ENCODE data around the gene POU2F2. TPM values are rescaled to one million over a fixed set of nuclear protein-coding genes. Genes with fewer than 3 reads are reported as not detected.

The POU2F2 gene
- total and polyA plus RNA-seq, 9 of the 15 experiments (the other 6 are each of a cell fraction or from before 2014, with no cell fraction given) = 0.03 to 0.68 (median 0.14) TPM

DNA sequence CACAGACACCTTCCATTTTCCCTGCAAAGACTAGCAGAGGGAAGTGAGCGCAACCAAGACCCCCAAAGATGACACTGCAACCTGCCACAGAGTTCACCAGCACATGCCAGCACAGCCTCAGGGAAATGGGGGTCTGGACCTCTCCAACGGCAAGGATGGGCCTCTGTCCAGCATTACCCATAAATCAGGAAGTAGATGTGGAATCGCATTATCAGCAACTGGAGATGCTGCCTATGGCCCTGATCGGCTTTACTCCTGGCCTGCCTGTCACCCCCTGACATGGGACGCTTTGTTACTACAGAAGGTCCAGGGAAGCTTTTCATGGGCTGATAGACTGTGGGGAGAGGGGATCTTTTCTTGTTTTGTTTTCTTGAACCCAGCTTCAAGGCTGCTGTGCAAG, 41.4 kb upstream of the POU2F2 start:
- Histone ChIP-seq H3K4me3 (no peak overlapping the region), H3K36me3 (ENCODE audit: control insufficient read depth, insufficient read depth, low read length) (no peaks in the 10 kb centered on the region), H3K9ac (ENCODE audit: insufficient read depth in 1 of 2, low read depth in 2 of 2, low read length in 2 of 2) (no peak overlapping the region), H4K20me1 (replicated peaks; ENCODE audit: control insufficient read depth, insufficient read depth, low read length) (peaks cover 10% of the 10 kb centered on the region; the same call in 1 of the 2 replicates), H3K9me1 (ENCODE audit: control insufficient read depth, insufficient read depth, low read length) (no peaks in the 10 kb centered on the region), H3K27me3 (ENCODE audit: control insufficient read depth in 2 of 2, insufficient read depth in 2 of 2, low read length in 2 of 2) (peaks cover 56 to 96% of the 10 kb centered on the region in 2 experiments), H3K27ac (ENCODE audit: extremely low read depth, low read depth, low read length) (no peak overlapping the region), H3K79me2 (ENCODE audit: control insufficient read depth, insufficient read depth, low read length) (no peaks in the 10 kb centered on the region), H3K4me2 (ENCODE audit: insufficient read depth, low read length) (no peak overlapping the region), H3K9me3 (replicated peaks; ENCODE audit: control insufficient read depth, insufficient read depth, low read depth, low read length) (no peaks in the 10 kb centered on the region), H3K4me1 (replicated peaks in 1 of 2; ENCODE audit: control insufficient read depth in 2 of 2, insufficient read depth in 2 of 2, low read length in 2 of 2) (peaks cover 0 to 15% of the 10 kb centered on the region in 2 experiments; a peak in 2 of 5 replicates), H2AFZ (ENCODE audit: low read depth, low read length) (no peak overlapping the region)
- TF ChIP-seq ZNF668 (CRISPR knock-in tag; IDR thresholded peaks at IDR 0.05) = no peak
- no peak for TF ChIP-seq KDM5B (IDR thresholded peaks at IDR 0.05; ENCODE audit: insufficient replicate concordance, low read depth, low read length)
- no peak for TF ChIP-seq KAT8 (IDR thresholded peaks at IDR 0.05; ENCODE audit: low read depth)
- no peak for TF ChIP-seq ZNF57 (CRISPR knock-in tag; IDR thresholded peaks at IDR 0.05)
- TF ChIP-seq, protein P1, sequence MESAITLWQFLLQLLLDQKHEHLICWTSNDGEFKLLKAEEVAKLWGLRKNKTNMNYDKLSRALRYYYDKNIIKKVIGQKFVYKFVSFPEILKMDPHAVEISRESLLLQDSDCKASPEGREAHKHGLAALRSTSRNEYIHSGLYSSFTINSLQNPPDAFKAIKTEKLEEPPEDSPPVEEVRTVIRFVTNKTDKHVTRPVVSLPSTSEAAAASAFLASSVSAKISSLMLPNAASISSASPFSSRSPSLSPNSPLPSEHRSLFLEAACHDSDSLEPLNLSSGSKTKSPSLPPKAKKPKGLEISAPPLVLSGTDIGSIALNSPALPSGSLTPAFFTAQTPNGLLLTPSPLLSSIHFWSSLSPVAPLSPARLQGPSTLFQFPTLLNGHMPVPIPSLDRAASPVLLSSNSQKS (CRISPR knock-in tag; IDR thresholded peaks at IDR 0.05) = no peak
- no peak for TF ChIP-seq ZKSCAN3 (CRISPR knock-in tag; IDR thresholded peaks at IDR 0.05)
- TF ChIP-seq ZNF274 (IDR thresholded peaks at IDR 0.05; ENCODE audit: borderline replicate concordance, low read depth, low read length) = no peak
- TF ChIP-seq, protein P2, sequence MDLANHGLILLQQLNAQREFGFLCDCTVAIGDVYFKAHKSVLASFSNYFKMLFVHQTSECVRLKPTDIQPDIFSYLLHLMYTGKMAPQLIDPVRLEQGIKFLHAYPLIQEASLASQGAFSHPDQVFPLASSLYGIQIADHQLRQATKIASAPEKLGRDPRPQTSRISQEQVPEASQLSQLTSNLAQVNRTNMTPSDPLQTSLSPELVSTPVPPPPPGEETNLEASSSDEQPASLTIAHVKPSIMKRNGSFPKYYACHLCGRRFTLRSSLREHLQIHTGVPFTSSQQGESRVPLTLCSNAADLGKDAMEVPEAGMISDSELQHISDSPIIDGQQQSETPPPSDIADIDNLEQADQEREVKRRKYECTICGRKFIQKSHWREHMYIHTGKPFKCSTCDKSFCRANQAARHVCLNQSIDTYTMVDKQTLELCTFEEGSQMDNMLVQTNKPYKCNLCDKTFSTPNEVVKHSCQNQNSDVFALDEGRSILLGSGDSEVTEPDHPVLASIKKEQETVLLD (IDR thresholded peaks at IDR 0.05) = no peak
- TF ChIP-seq NR2C2 (CRISPR knock-in tag; IDR thresholded peaks at IDR 0.05) = no peak
- no peak for TF ChIP-seq NR2C2 (tag; IDR thresholded peaks at IDR 0.05)
- TF ChIP-seq RBBP5 (IDR thresholded peaks at IDR 0.05; ENCODE audit: borderline replicate concordance, insufficient read depth, low read length, poor library complexity, severe bottlenecking) = no peak
- TF ChIP-seq TAF9B (IDR thresholded peaks at IDR 0.05; ENCODE audit: partially characterized antibody) = no peak
- TF ChIP-seq, protein P3, sequence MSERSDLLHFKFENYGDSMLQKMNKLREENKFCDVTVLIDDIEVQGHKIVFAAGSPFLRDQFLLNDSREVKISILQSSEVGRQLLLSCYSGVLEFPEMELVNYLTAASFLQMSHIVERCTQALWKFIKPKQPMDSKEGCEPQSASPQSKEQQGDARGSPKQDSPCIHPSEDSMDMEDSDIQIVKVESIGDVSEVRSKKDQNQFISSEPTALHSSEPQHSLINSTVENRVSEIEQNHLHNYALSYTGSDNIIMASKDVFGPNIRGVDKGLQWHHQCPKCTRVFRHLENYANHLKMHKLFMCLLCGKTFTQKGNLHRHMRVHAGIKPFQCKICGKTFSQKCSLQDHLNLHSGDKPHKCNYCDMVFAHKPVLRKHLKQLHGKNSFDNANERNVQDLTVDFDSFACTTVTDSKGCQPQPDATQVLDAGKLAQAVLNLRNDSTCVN (CRISPR knock-in tag; IDR thresholded peaks at IDR 0.05) = no peak
- TF ChIP-seq PRMT5 (CRISPR knock-in tag; IDR thresholded peaks at IDR 0.05) = no peak
- 6% methylated on average over 5 of the region's 5 CpGs for WGBS (ENCODE audit: insufficient coverage, low coverage, missing lambda C conversion rate)
- DNase-seq (ENCODE audit: extremely low read depth in 1 of 4, low spot score in 3 of 4) (no peak), ATAC-seq (no peak), FAIRE-seq (no peak)
- in situ Hi-C loops (cut with MboI) = no loop called here
- intact Hi-C loops (cut with micrococcal nuclease) = no loop called here
- ChIA-PET POLR2A (no interaction called here), CTCF (ENCODE audit: low intra/inter-chr PET ratio) (no interaction called here)
- BruUV-seq (replicated peaks) = no TSS peak

Data from K562 (cell line).